ENCODE data around the gene SOWAHD. TPM values are rescaled to one million over a fixed set of nuclear protein-coding genes. Genes with fewer than 3 reads are reported as not detected.
"Not testable (repeated sequence)": the region's sequence is repeated elsewhere in the genome, so short reads cannot be mapped to it uniquely, and the experiment has no call there.

SOWAHD gene
- total and polyA plus RNA-seq, 2 donors: 1.6 to 1.8 TPM

- no peaks in the 10 kb centered on the region for H3K36me3 ChIP-seq (ENCODE audit: control insufficient read depth in 2 of 2, insufficient read depth in 2 of 2, low read length in 1 of 2)
- DNase-seq (ENCODE audit: low read depth in 6 of 9, low spot score in 9 of 9): peak in 8 of 9 donors; percentile 27 to 82 (median 52)
- no peak overlapping the region for H3K4me3 ChIP-seq (ENCODE audit: low read length in 2 of 2)
- no peaks in the 10 kb centered on the region for H3K9me3 ChIP-seq (ENCODE audit: control insufficient read depth in 2 of 2, insufficient read depth in 1 of 2, low read length in 1 of 2)
- H3K27me3 ChIP-seq (ENCODE audit: control insufficient read depth in 2 of 2, insufficient read depth in 1 of 2, low read length in 1 of 2): no peaks in the 10 kb centered on the region
- peaks cover 0 to 8% of the 10 kb centered on the region in 2 donors for H3K4me1 ChIP-seq (ENCODE audit: control insufficient read depth in 2 of 2, insufficient read depth in 2 of 2, low read length in 2 of 2)
- 44% methylated on average over 14 of the region's 14 CpGs for WGBS
- H3K27ac ChIP-seq (ENCODE audit: low read depth in 1 of 2, low read length in 1 of 2): no peak overlapping the region
Measured at GRCh38 chrX:119729408-119730201, 28.8 kb upstream of the SOWAHD start.

- Histone ChIP-seq H3K27me3 (ENCODE audit: control insufficient read depth in 2 of 2, insufficient read depth in 1 of 2, low read length in 1 of 2) (no peaks in the 10 kb centered on the region), H3K36me3 (ENCODE audit: control insufficient read depth in 2 of 2, insufficient read depth in 2 of 2, low read length in 1 of 2) (no peaks in the 10 kb centered on the region), H3K4me1 (ENCODE audit: control insufficient read depth in 2 of 2, insufficient read depth in 2 of 2, low read length in 2 of 2) (no peaks in the 10 kb centered on the region), H3K9me3 (ENCODE audit: control insufficient read depth in 2 of 2, insufficient read depth in 1 of 2, low read length in 1 of 2) (no peaks in the 10 kb centered on the region), H3K4me3 (ENCODE audit: low read length in 2 of 2) (no peak overlapping the region), H3K27ac (ENCODE audit: low read depth in 1 of 2, low read length in 1 of 2) (no peak overlapping the region)
- DNase-seq (ENCODE audit: low read depth in 6 of 9, low spot score in 9 of 9): no peak
- WGBS: 69% methylated on average over 7 of the region's 7 CpGs
Measured at GRCh38 chrX:119734897-119735339, 23.5 kb upstream of the SOWAHD start.

- DNase-seq (ENCODE audit: low read depth in 6 of 9, low spot score in 9 of 9): no peak
- Histone ChIP-seq H3K9me3 (ENCODE audit: control insufficient read depth in 2 of 2, insufficient read depth in 1 of 2, low read length in 1 of 2) (no peaks in the 10 kb centered on the region), H3K27me3 (ENCODE audit: control insufficient read depth in 2 of 2, insufficient read depth in 1 of 2, low read length in 1 of 2) (no peaks in the 10 kb centered on the region), H3K27ac (ENCODE audit: low read depth in 1 of 2, low read length in 1 of 2) (no peak overlapping the region), H3K4me3 (ENCODE audit: low read length in 2 of 2) (no peak overlapping the region), H3K4me1 (ENCODE audit: control insufficient read depth in 2 of 2, insufficient read depth in 2 of 2, low read length in 2 of 2) (no peaks in the 10 kb centered on the region), H3K36me3 (ENCODE audit: control insufficient read depth in 2 of 2, insufficient read depth in 2 of 2, low read length in 1 of 2) (no peaks in the 10 kb centered on the region)
- WGBS: 98% methylated on average over 6 of the region's 6 CpGs
Measured at GRCh38 chrX:119735467-119735866, 22.9 kb upstream of the SOWAHD start.

- Histone ChIP-seq H3K27me3 (ENCODE audit: control insufficient read depth in 2 of 2, insufficient read depth in 1 of 2, low read length in 1 of 2) (no peaks in the 10 kb centered on the region), H3K27ac (ENCODE audit: low read depth in 1 of 2, low read length in 1 of 2) (no peak overlapping the region), H3K36me3 (ENCODE audit: control insufficient read depth in 2 of 2, insufficient read depth in 2 of 2, low read length in 1 of 2) (no peaks in the 10 kb centered on the region), H3K9me3 (ENCODE audit: control insufficient read depth in 2 of 2, insufficient read depth in 1 of 2, low read length in 1 of 2) (no peaks in the 10 kb centered on the region), H3K4me1 (ENCODE audit: control insufficient read depth in 2 of 2, insufficient read depth in 2 of 2, low read length in 2 of 2) (no peaks in the 10 kb centered on the region), H3K4me3 (ENCODE audit: low read length in 2 of 2) (no peak overlapping the region)
- DNase-seq (ENCODE audit: low read depth in 6 of 9, low spot score in 9 of 9): no peak
- WGBS: 96% methylated on average over 11 of the region's 12 CpGs
Measured at GRCh38 chrX:119736206-119736764, 22.1 kb upstream of the SOWAHD start.

GRCh38 chrX:119738742-119739141, 19.6 kb upstream of the SOWAHD start:
- Histone ChIP-seq H3K36me3 (ENCODE audit: control insufficient read depth in 2 of 2, insufficient read depth in 2 of 2, low read length in 1 of 2) (no peaks in the 10 kb centered on the region), H3K27ac (ENCODE audit: low read depth in 1 of 2, low read length in 1 of 2) (no peak overlapping the region), H3K9me3 (ENCODE audit: control insufficient read depth in 2 of 2, insufficient read depth in 1 of 2, low read length in 1 of 2) (no peaks in the 10 kb centered on the region), H3K4me3 (ENCODE audit: low read length in 2 of 2) (no peak overlapping the region), H3K27me3 (ENCODE audit: control insufficient read depth in 2 of 2, insufficient read depth in 1 of 2, low read length in 1 of 2) (no peaks in the 10 kb centered on the region), H3K4me1 (ENCODE audit: control insufficient read depth in 2 of 2, insufficient read depth in 2 of 2, low read length in 2 of 2) (no peaks in the 10 kb centered on the region)
- 95% methylated on average over 5 of the region's 5 CpGs for WGBS
- DNase-seq (ENCODE audit: low read depth in 6 of 9, low spot score in 9 of 9): no peak

GRCh38 chrX:119745283-119745848, 13.0 kb upstream of the SOWAHD start:
- WGBS: 89% methylated on average over 4 of the region's 4 CpGs
- DNase-seq (ENCODE audit: low read depth in 6 of 9, low spot score in 9 of 9): no peak

GRCh38 chrX:119750131-119750530, 8.3 kb upstream of the SOWAHD start:
- H3K27ac ChIP-seq (ENCODE audit: low read depth in 1 of 2, low read length in 1 of 2); H3K9me3 ChIP-seq (ENCODE audit: control insufficient read depth in 2 of 2, insufficient read depth in 1 of 2, low read length in 1 of 2); H3K36me3 ChIP-seq (ENCODE audit: control insufficient read depth in 2 of 2, insufficient read depth in 2 of 2, low read length in 1 of 2); H3K4me3 ChIP-seq (ENCODE audit: low read length in 2 of 2); H3K27me3 ChIP-seq (ENCODE audit: control insufficient read depth in 2 of 2, insufficient read depth in 1 of 2, low read length in 1 of 2); DNase-seq (ENCODE audit: low read depth in 6 of 9, low spot score in 9 of 9): not testable (repeated sequence)
- 87% methylated on average over 9 of the region's 9 CpGs for WGBS
- peaks cover 2 to 18% of the 10 kb centered on the region in 2 donors for H3K4me1 ChIP-seq (ENCODE audit: control insufficient read depth in 2 of 2, insufficient read depth in 2 of 2, low read length in 2 of 2)

More at GRCh38 chrX:119745283-119745848, 13.0 kb upstream of the SOWAHD start:
- no peaks in the 10 kb centered on the region for H3K36me3 ChIP-seq (ENCODE audit: control insufficient read depth in 2 of 2, insufficient read depth in 2 of 2, low read length in 1 of 2)
- no peaks in the 10 kb centered on the region for H3K27me3 ChIP-seq (ENCODE audit: control insufficient read depth in 2 of 2, insufficient read depth in 1 of 2, low read length in 1 of 2)
- H3K4me1 ChIP-seq (ENCODE audit: control insufficient read depth in 2 of 2, insufficient read depth in 2 of 2, low read length in 2 of 2): no peaks in the 10 kb centered on the region
- no peaks in the 10 kb centered on the region for H3K9me3 ChIP-seq (ENCODE audit: control insufficient read depth in 2 of 2, insufficient read depth in 1 of 2, low read length in 1 of 2)
- no peak overlapping the region for H3K27ac ChIP-seq (ENCODE audit: low read depth in 1 of 2, low read length in 1 of 2)
- no peak overlapping the region for H3K4me3 ChIP-seq (ENCODE audit: low read length in 2 of 2)

- not testable (repeated sequence) for H3K4me3 ChIP-seq (ENCODE audit: low read length in 2 of 2); DNase-seq (ENCODE audit: low read depth in 6 of 9, low spot score in 9 of 9); H3K36me3 ChIP-seq (ENCODE audit: control insufficient read depth in 2 of 2, insufficient read depth in 2 of 2, low read length in 1 of 2); H3K9me3 ChIP-seq (ENCODE audit: control insufficient read depth in 2 of 2, insufficient read depth in 1 of 2, low read length in 1 of 2); H3K27me3 ChIP-seq (ENCODE audit: control insufficient read depth in 2 of 2, insufficient read depth in 1 of 2, low read length in 1 of 2); H3K27ac ChIP-seq (ENCODE audit: low read depth in 1 of 2, low read length in 1 of 2)
- WGBS: 100% methylated on average over 14 of the region's 27 CpGs
- H3K4me1 ChIP-seq (ENCODE audit: control insufficient read depth in 2 of 2, insufficient read depth in 2 of 2, low read length in 2 of 2): peaks cover 5 to 23% of the 10 kb centered on the region in 2 donors
Measured at GRCh38 chrX:119750751-119751150, 7.6 kb upstream of the SOWAHD start.

GRCh38 chrX:119753001-119753400, 5.4 kb upstream of the SOWAHD start:
- no peak for DNase-seq (ENCODE audit: low read depth in 6 of 9, low spot score in 9 of 9)
- peaks cover 15 to 46% of the 10 kb centered on the region in 2 donors for H3K4me1 ChIP-seq (ENCODE audit: control insufficient read depth in 2 of 2, insufficient read depth in 2 of 2, low read length in 2 of 2)
- no peaks in the 10 kb centered on the region for H3K36me3 ChIP-seq (ENCODE audit: control insufficient read depth in 2 of 2, insufficient read depth in 2 of 2, low read length in 1 of 2)
- H3K27ac ChIP-seq (ENCODE audit: low read depth in 1 of 2, low read length in 1 of 2): no peak overlapping the region
- no peak overlapping the region for H3K4me3 ChIP-seq (ENCODE audit: low read length in 2 of 2)
- peaks cover 0 to 9% of the 10 kb centered on the region in 2 donors for H3K27me3 ChIP-seq (ENCODE audit: control insufficient read depth in 2 of 2, insufficient read depth in 1 of 2, low read length in 1 of 2)
- no peaks in the 10 kb centered on the region for H3K9me3 ChIP-seq (ENCODE audit: control insufficient read depth in 2 of 2, insufficient read depth in 1 of 2, low read length in 1 of 2)
- 98% methylated on average over 3 of the region's 3 CpGs for whole genome bisulfite sequencing

All from thymus (tissue), 11 donors.